ENCODE data around the gene ZNF396. TPM values are rescaled to one million over a fixed set of nuclear protein-coding genes. Genes with fewer than 3 reads are reported as not detected.

Gene ZNF396
- total RNA-seq, 1 experiment from 2014 or later: 1.0 TPM

GRCh38 chr18:35376393-35376741 is 770 bp downstream of the ZNF396 start:
- no peak for TF ChIP-seq E2F5 (CRISPR knock-in tag; IDR thresholded peaks at IDR 0.05)
- no peak for TF ChIP-seq ZNF219 (CRISPR knock-in tag; IDR thresholded peaks at IDR 0.05; ENCODE audit: borderline replicate concordance)
- TF ChIP-seq NR3C1 (CRISPR knock-in tag; conservative IDR thresholded peaks at IDR 0.05; ENCODE audit: low read depth): no peak
- no peak for TF ChIP-seq CREB1 (CRISPR knock-in tag; IDR thresholded peaks at IDR 0.05)
- no peak for TF ChIP-seq NR2C2 (CRISPR knock-in tag; IDR thresholded peaks at IDR 0.05)
- no peak for TF ChIP-seq EMX1 (CRISPR knock-in tag; IDR thresholded peaks at IDR 0.05)
- TF ChIP-seq GRHL2 (CRISPR knock-in tag; IDR thresholded peaks at IDR 0.05; ENCODE audit: insufficient replicate concordance, severe bottlenecking): no peak
- no peak for TF ChIP-seq NFE2L1 (CRISPR knock-in tag; IDR thresholded peaks at IDR 0.05)
- TF ChIP-seq ELF4 (CRISPR knock-in tag; IDR thresholded peaks at IDR 0.05; ENCODE audit: low read depth): no peak
- no peak for TF ChIP-seq RELA (CRISPR knock-in tag; IDR thresholded peaks at IDR 0.05; ENCODE audit: borderline replicate concordance)
- TF ChIP-seq MYBL2 (CRISPR knock-in tag; IDR thresholded peaks at IDR 0.05): no peak
- TF ChIP-seq PREB (CRISPR knock-in tag; IDR thresholded peaks at IDR 0.05; ENCODE audit: borderline replicate concordance): no peak
- Mint-ChIP-seq H3K4me1 (peaks cover 9% of the 10 kb centered on the region), H3K27ac (no peak overlapping the region), H3K9me3 (peaks cover 2% of the 10 kb centered on the region), H3K36me3 (no peaks in the 10 kb centered on the region), H3K27me3 (ENCODE audit: low read depth) (peaks cover 25% of the 10 kb centered on the region), H3K4me3 (peak overlapping the region; percentile 79)
- CTCF ChIA-PET: no interaction called here
- POLR2A ChIA-PET: no interaction called here
- DNase-seq (ENCODE audit: low spot score) (peak; percentile 35), ATAC-seq (peak; percentile 71)

- POLR2A ChIA-PET: no interaction called here
- no peak for TF ChIP-seq NR1H2 (CRISPR knock-in tag; IDR thresholded peaks at IDR 0.05)
- TF ChIP-seq ELF4 (CRISPR knock-in tag; IDR thresholded peaks at IDR 0.05; ENCODE audit: low read depth): no peak
- no peak for TF ChIP-seq ZNF121 (CRISPR knock-in tag; IDR thresholded peaks at IDR 0.05)
- no peak for TF ChIP-seq CBFB (CRISPR knock-in tag; IDR thresholded peaks at IDR 0.05; ENCODE audit: low read depth)
- no peak for TF ChIP-seq FOXP1 (CRISPR knock-in tag; IDR thresholded peaks at IDR 0.05; ENCODE audit: borderline replicate concordance)
- no peak for TF ChIP-seq JAZF1 (CRISPR knock-in tag; IDR thresholded peaks at IDR 0.05)
- TF ChIP-seq ZNF138 (CRISPR knock-in tag; conservative IDR thresholded peaks at IDR 0.05): no peak
- TF ChIP-seq EMX1 (CRISPR knock-in tag; IDR thresholded peaks at IDR 0.05): no peak
- TF ChIP-seq ZNF671 (CRISPR knock-in tag; IDR thresholded peaks at IDR 0.05): no peak
- TF ChIP-seq ZNF281 (CRISPR knock-in tag; IDR thresholded peaks at IDR 0.05): no peak
- TF ChIP-seq ZNF263 (CRISPR knock-in tag; IDR thresholded peaks at IDR 0.05; ENCODE audit: low read depth): no peak
- no peak for TF ChIP-seq SMAD3 (CRISPR knock-in tag; IDR thresholded peaks at IDR 0.05; ENCODE audit: borderline replicate concordance)
- TF ChIP-seq ZBTB21 (CRISPR knock-in tag; IDR thresholded peaks at IDR 0.05; ENCODE audit: borderline replicate concordance): no peak
- no peak for TF ChIP-seq ERG (CRISPR knock-in tag; IDR thresholded peaks at IDR 0.05)
- TF ChIP-seq TCF7 (CRISPR knock-in tag; IDR thresholded peaks at IDR 0.05; ENCODE audit: low read depth): no peak
- TF ChIP-seq CDX4 (CRISPR knock-in tag; IDR thresholded peaks at IDR 0.05; ENCODE audit: borderline replicate concordance): no peak
- TF ChIP-seq FOXP4 (CRISPR knock-in tag; IDR thresholded peaks at IDR 0.05): no peak
Observed at GRCh38 chr18:35374708-35375107, 2.4 kb downstream of the ZNF396 start.

More at GRCh38 chr18:35374708-35375107, 2.4 kb downstream of the ZNF396 start:
- no peaks in the 10 kb centered on the region for H3K9me3 Mint-ChIP-seq
- CTCF ChIA-PET: interaction anchor here (1.2 to 1.8 kb wide), 2 partner anchors 12 to 20 kb away, joined by 4 to 9 read pairs; no protein-coding TSS in a partner anchor
- H3K27ac Mint-ChIP-seq: no peak overlapping the region
- H3K4me1 Mint-ChIP-seq: peaks cover 9% of the 10 kb centered on the region
- DNase-seq (ENCODE audit: low spot score) (no peak), ATAC-seq (no peak)
- H3K27me3 Mint-ChIP-seq (ENCODE audit: low read depth): peaks cover 22% of the 10 kb centered on the region
- no peaks in the 10 kb centered on the region for H3K36me3 Mint-ChIP-seq
- H3K4me3 Mint-ChIP-seq: no peak overlapping the region
